GM12878 (cell line): Measurements from ENCODE around the gene MNAT1. TPM values are rescaled to one million over a fixed set of nuclear protein-coding genes. Genes with fewer than 3 reads are reported as not detected.

Experiments used
- ATAC-seq: fragments of 200-7000 bp; cut with Tn5 transposase; 3 replicates; pipeline ENCODE4 v1.9.1; 2020; ENCODE audit warnings: mild to moderate bottlenecking, moderate library complexity
- BruUV-seq: library from RNA; stranded (reverse); fragments of 400-500 nt; replicated peaks from 2 replicates; lab custom pipeline; 2021; lab: Mats Ljungman, UMichigan
- CTCF ChIA-PET: fragments of 300-600 bp; sonication (Branson Sonifier 250); formaldehyde crosslinking; extraction: SDS; loops from one replicate; lab custom pipeline; 2021; ENCODE audit warnings: inconsistent platforms; lab: Yijun Ruan, JAX
- POLR2A ChIA-PET: fragments of 350-600 bp; formaldehyde crosslinking; extraction: SDS; loops from one replicate; lab custom pipeline; 2021; ENCODE audit warnings: inconsistent platforms; lab: Charles Lee
- RAD21 ChIA-PET: fragments of 300-600 bp; sonication (Branson Sonifier 250); formaldehyde crosslinking; loops from one replicate; lab custom pipeline; 2023; ENCODE audit warnings: antibody characterized with exemption; ENCODE audit not compliant: unreplicated experiment; lab: Charles Lee
- SMC1A ChIA-PET: fragments of 300-600 bp; sonication (Branson Sonifier 250); formaldehyde crosslinking; loops from one replicate; lab custom pipeline; 2023; ENCODE audit not compliant: unreplicated experiment, uncharacterized antibody; lab: Charles Lee
- DNase-seq: peaks from one replicate; pipeline ENCODE4 v3.0.0-alpha.2; 2011; ENCODE audit warnings: low read depth, low spot score
- FAIRE-seq: peaks from 3 replicates; lab custom pipeline; 2011; peaks lifted over from hg19 to GRCh38; lab: Jason Lieb, UNC
- H2AFZ ChIP-seq: 2 replicates; pipeline ENCODE4 v1.6.0; 2011; ENCODE audit warnings: low read depth, low read length, control low read depth; ENCODE audit not compliant: control insufficient read depth
- H3K27ac ChIP-seq: 2 replicates; pipeline ENCODE4 v1.5.1; 2011; ENCODE audit warnings: control low read depth; ENCODE audit not compliant: control insufficient read depth, insufficient read depth
- H3K27me3 ChIP-seq, 2 experiments: replicated peaks in 1 of 2; 2 replicates each; pipeline versions ENCODE4 v1.6.0 to v1.6.1; 2011; ENCODE audit warnings: low read length in 1 of 2; ENCODE audit not compliant: control insufficient read depth in 2 of 2, insufficient read depth in 2 of 2
- H3K36me3 ChIP-seq, 2 experiments: 2 replicates each; pipeline ENCODE4 v1.5.1; 2011; ENCODE audit warnings: low read length in 1 of 2; ENCODE audit not compliant: control insufficient read depth in 2 of 2, insufficient read depth in 2 of 2
- H3K4me1 ChIP-seq: 2 replicates; pipeline ENCODE4 v1.6.1; 2011; ENCODE audit warnings: mild to moderate bottlenecking, low read length, moderate library complexity, mixed read lengths; ENCODE audit not compliant: control insufficient read depth, insufficient read depth
- H3K4me2 ChIP-seq: 2 replicates; pipeline ENCODE4 v1.6.0; 2011; ENCODE audit warnings: control low read depth; ENCODE audit not compliant: control insufficient read depth, insufficient read depth
- H3K4me3 ChIP-seq: fragments of 200-600 bp; sonication (generic); 2 replicates; pipeline ENCODE4 v1.5.1; 2016
- H3K79me2 ChIP-seq: 2 replicates; pipeline ENCODE4 v1.6.0; 2011; ENCODE audit warnings: low read length; ENCODE audit not compliant: control insufficient read depth, insufficient read depth
- H3K9ac ChIP-seq: 2 replicates; pipeline ENCODE4 v1.8.0; 2011; ENCODE audit warnings: low read length, control low read depth, mixed read lengths; ENCODE audit not compliant: control insufficient read depth, insufficient read depth
- H3K9me3 ChIP-seq: replicated peaks from 3 replicates; pipeline ENCODE4 v1.5.1; 2011; ENCODE audit warnings: mild to moderate bottlenecking, low read length; ENCODE audit not compliant: control insufficient read depth, insufficient read depth
- H4K20me1 ChIP-seq: 2 replicates; pipeline ENCODE4 v1.6.0; 2011; ENCODE audit not compliant: control insufficient read depth, insufficient read depth
- EZH2 ChIP-seq: IDR thresholded peaks from 2 replicates; pipeline ENCODE4 v1.6.1; 2012; ENCODE audit warnings: low read depth, mild to moderate bottlenecking, control low read depth, inconsistent platforms, low read length, borderline replicate concordance; ENCODE audit not compliant: control insufficient read depth
- ZNF384 ChIP-seq: IDR thresholded peaks from 2 replicates; pipeline ENCODE4 v1.6.1; 2012; ENCODE audit warnings: low read depth, mild to moderate bottlenecking, low read length, improper control_type of control experiment, borderline replicate concordance
- WGBS: methylation state at CpG from one replicate; pipeline ENCODE4 v1.1.6; 2016; ENCODE audit warnings: low lambda C conversion rate; ENCODE audit not compliant: insufficient replicate concordance, insufficient coverage; ENCODE audit errors: missing lambda C conversion rate; 5-methylcytosine and 5-hydroxymethylcytosine counted together
- in situ Hi-C: fragments of 300-500 bp; cut with MboI; formaldehyde crosslinking; loops from 9 replicates; pipeline ENCODE4 v1.14.3; 2018; ENCODE audit warnings: mixed read lengths
- intact Hi-C: fragments of 100-400 bp; cut with micrococcal nuclease; formaldehyde crosslinking; loops from one replicate; pipeline ENCODE4 v1.14.2; 2022; ENCODE audit not compliant: unreplicated experiment
- polyA plus RNA-seq, 11 experiments: library from polyadenylated mRNA; depleted of rRNA in 4 of 11; unstranded in 6 of 11; stranded (reverse) in 5 of 11; fragments of >200 nt; fragmentation: Nextera tagmentation in 4 of 11; fragmentation: Illumina TruSeq in 1 of 11; extraction: Ambion mirVana in 4 of 11; extraction: Trizol in 1 of 11; gene quantifications; 1 replicate in 1 of 11; 2 replicates in 10 of 11; pipeline versions ENCODE4 v1.2.1 to v1.2.3, GENCODE V29; 2011 to 2016; ENCODE audit warnings: inconsistent platforms in 2 of 11, missing spikeins in 2 of 11, low read depth in 1 of 11
- small RNA-seq: library from RNA; depleted of rRNA; stranded (forward); fragments of <200 nt; gene quantifications from one replicate; pipeline ENCODE3, GENCODE V24; 2014
- total RNA-seq, 4 experiments: library from RNA; depleted of rRNA in 3 of 4; stranded (reverse); fragments of >200 nt in 3 of 4; fragmentation: Illumina TruSeq in 1 of 4; extraction: Trizol in 1 of 4; gene quantifications; 2 replicates each; pipeline versions ENCODE4 v1.2.1 to v1.2.3, GENCODE V29; 2013 to 2021

The MNAT1 gene
- total and polyA plus RNA-seq, 10 of the 15 experiments (the other 5 are each of a cell fraction or from before 2014, with no cell fraction given): 26.5 to 67.4 (median 40.8) TPM

DNA sequence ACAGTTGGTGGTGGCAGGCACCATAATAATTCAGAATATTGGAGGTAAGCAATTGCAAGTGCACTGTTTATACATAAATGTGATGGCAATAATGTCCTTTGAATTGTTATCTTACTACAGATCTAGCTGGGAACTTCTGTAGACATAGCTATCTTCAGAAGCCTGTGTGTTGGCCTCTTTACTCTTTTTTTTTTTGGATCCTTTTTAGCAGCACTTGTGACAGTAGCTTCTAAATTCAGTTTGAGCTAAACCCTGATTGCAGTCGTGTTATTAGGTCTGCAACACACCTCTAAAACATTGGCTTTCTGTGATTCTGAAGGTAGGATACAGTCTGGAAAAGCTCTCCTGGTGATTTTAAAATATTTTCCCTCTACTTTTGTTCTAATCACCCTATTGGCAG, 285.0 kb downstream of the MNAT1 start:
- ChIA-PET CTCF (interaction anchor here (0.6 to 1.8 kb wide), 4 partner anchors 363 to 395 kb away, joined by 3 to 5 read pairs (median 4); no protein-coding TSS in a partner anchor), RAD21 (interaction anchor here (0.6 to 2.3 kb wide), 2 partner anchors 11 to 395 kb away, joined by 3 to 8 read pairs; no protein-coding TSS in a partner anchor), SMC1A (interaction anchor here (1.5 kb wide), 1 partner anchor 36 kb away, joined by 3 read pairs; no protein-coding TSS in a partner anchor), POLR2A (no interaction called here)
- Histone ChIP-seq H3K4me2 (no peak overlapping the region), H3K4me1 (no peaks in the 10 kb centered on the region), H3K79me2 (no peaks in the 10 kb centered on the region), H3K9ac (no peak overlapping the region), H4K20me1 (no peaks in the 10 kb centered on the region), H3K27ac (no peak overlapping the region)
- ATAC-seq (no peak), FAIRE-seq (no peak)
- intact Hi-C loops: no loop called here
- WGBS: 85% methylated on average over 1 of the region's 1 CpG
- no TSS peak for BruUV-seq
- in situ Hi-C loops: no loop called here
- no peak for TF ChIP-seq ZNF384
- TF ChIP-seq EZH2: no peak
- TF ChIP-seq, all 136 proteins: peak for 0
- no peaks in the 10 kb centered on the region for H3K9me3 ChIP-seq
- H3K27me3 ChIP-seq: no peaks in the 10 kb centered on the region
- no peak overlapping the region for H2AFZ ChIP-seq
- H3K36me3 ChIP-seq: no peaks in the 10 kb centered on the region
- H3K4me3 ChIP-seq: no peak overlapping the region
- no peak for DNase-seq

Small RNA genes within 50 kb of the gene (small RNA-seq; reads per million reads assigned to genes)
- gene RNU6-398P: not detected

Other genes starting within 250 kb of the MNAT1 start
- not detected in 2 replicates for gene C14orf39, start 248.7 kb upstream of the MNAT1 start, total RNA-seq (2014; rRNA removed)
- gene C14orf39, start 248.7 kb upstream of the MNAT1 start, total RNA-seq (2014; rRNA removed; fragmentation: Illumina TruSeq; extraction: Trizol): not detected in 2 replicates
- not detected in 2 replicates for gene C14orf39, start 248.7 kb upstream of the MNAT1 start, total RNA-seq (2021)
- gene C14orf39, start 248.7 kb upstream of the MNAT1 start, polyA plus RNA-seq (2011; rRNA removed): 0.39 TPM in 1 of 2 replicates, not detected in the other
- gene C14orf39, start 248.7 kb upstream of the MNAT1 start, polyA plus RNA-seq (2014; fragmentation: Illumina TruSeq; extraction: Trizol): not detected in 2 replicates
- under 1 TPM; 0.24 to 0.31 TPM for gene C14orf39, start 248.7 kb upstream of the MNAT1 start, polyA plus RNA-seq (2014; fragmentation: Nextera tagmentation; extraction: Ambion mirVana)
- not detected in 2 replicates for gene C14orf39, start 248.7 kb upstream of the MNAT1 start, polyA plus RNA-seq (2014; rRNA removed)
- gene C14orf39, start 248.7 kb upstream of the MNAT1 start, polyA plus RNA-seq (2016; fragmentation: Nextera tagmentation; extraction: Ambion mirVana): not detected
- gene SIX6, start 225.6 kb upstream of the MNAT1 start, total RNA-seq (2014; rRNA removed): not detected in 2 replicates
- gene SIX6, start 225.6 kb upstream of the MNAT1 start, total RNA-seq (2014; rRNA removed; fragmentation: Illumina TruSeq; extraction: Trizol): not detected in 2 replicates
- gene SIX6, start 225.6 kb upstream of the MNAT1 start, total RNA-seq (2021): not detected in 2 replicates
- gene SIX6, start 225.6 kb upstream of the MNAT1 start, polyA plus RNA-seq (2011; rRNA removed): not detected in 2 replicates
- not detected in 2 replicates for gene SIX6, start 225.6 kb upstream of the MNAT1 start, polyA plus RNA-seq (2014; fragmentation: Illumina TruSeq; extraction: Trizol)
- gene SIX6, start 225.6 kb upstream of the MNAT1 start, polyA plus RNA-seq (2014; fragmentation: Nextera tagmentation; extraction: Ambion mirVana): not detected
- not detected in 2 replicates for gene SIX6, start 225.6 kb upstream of the MNAT1 start, polyA plus RNA-seq (2014; rRNA removed)
- gene SIX6, start 225.6 kb upstream of the MNAT1 start, polyA plus RNA-seq (2016; fragmentation: Nextera tagmentation; extraction: Ambion mirVana): not detected
- 0.06 TPM in 1 of 2 replicates, not detected in the other for gene SIX1, start 85.3 kb upstream of the MNAT1 start, total RNA-seq (2014; rRNA removed)
- not detected in 2 replicates for gene SIX1, start 85.3 kb upstream of the MNAT1 start, total RNA-seq (2014; rRNA removed; fragmentation: Illumina TruSeq; extraction: Trizol)
- gene SIX1, start 85.3 kb upstream of the MNAT1 start, total RNA-seq (2021): not detected in 2 replicates
- 0.03 and 0.04 TPM in 2 replicates for gene SIX1, start 85.3 kb upstream of the MNAT1 start, polyA plus RNA-seq (2011; rRNA removed)
- 0.04 TPM in 1 of 2 replicates, not detected in the other for gene SIX1, start 85.3 kb upstream of the MNAT1 start, polyA plus RNA-seq (2014; fragmentation: Illumina TruSeq; extraction: Trizol)
- gene SIX1, start 85.3 kb upstream of the MNAT1 start, polyA plus RNA-seq (2014; fragmentation: Nextera tagmentation; extraction: Ambion mirVana): under 1 TPM; 0.05 TPM
- not detected in 2 replicates for gene SIX1, start 85.3 kb upstream of the MNAT1 start, polyA plus RNA-seq (2014; rRNA removed)
- not detected for gene SIX1, start 85.3 kb upstream of the MNAT1 start, polyA plus RNA-seq (2016; fragmentation: Nextera tagmentation; extraction: Ambion mirVana)
- gene SIX4, start 10.4 kb upstream of the MNAT1 start, total RNA-seq (2014; rRNA removed): 0.05 and 0.06 TPM in 2 replicates
- 0.04 TPM in 1 of 2 replicates, not detected in the other for gene SIX4, start 10.4 kb upstream of the MNAT1 start, total RNA-seq (2014; rRNA removed; fragmentation: Illumina TruSeq; extraction: Trizol)
- gene SIX4, start 10.4 kb upstream of the MNAT1 start, total RNA-seq (2021): 0.26 TPM in 1 of 2 replicates, not detected in the other
- 0.06 and 0.07 TPM in 2 replicates for gene SIX4, start 10.4 kb upstream of the MNAT1 start, polyA plus RNA-seq (2011; rRNA removed)
- gene SIX4, start 10.4 kb upstream of the MNAT1 start, polyA plus RNA-seq (2014; fragmentation: Illumina TruSeq; extraction: Trizol): 0.04 TPM in 1 of 2 replicates, not detected in the other
- gene SIX4, start 10.4 kb upstream of the MNAT1 start, polyA plus RNA-seq (2014; fragmentation: Nextera tagmentation; extraction: Ambion mirVana): not detected
- not detected in 2 replicates for gene SIX4, start 10.4 kb upstream of the MNAT1 start, polyA plus RNA-seq (2014; rRNA removed)
- not detected for gene SIX4, start 10.4 kb upstream of the MNAT1 start, polyA plus RNA-seq (2016; fragmentation: Nextera tagmentation; extraction: Ambion mirVana)
- 6.9 and 7.0 TPM in 2 replicates for gene TRMT5, start 246.3 kb downstream of the MNAT1 start, total RNA-seq (2014; rRNA removed)
- 8.9 and 9.9 TPM in 2 replicates for gene TRMT5, start 246.3 kb downstream of the MNAT1 start, total RNA-seq (2014; rRNA removed; fragmentation: Illumina TruSeq; extraction: Trizol)
- 12.7 and 13.6 TPM in 2 replicates for gene TRMT5, start 246.3 kb downstream of the MNAT1 start, total RNA-seq (2021)
- 7.7 and 9.8 TPM in 2 replicates for gene TRMT5, start 246.3 kb downstream of the MNAT1 start, polyA plus RNA-seq (2011; rRNA removed)
- 11.9 and 13.9 TPM in 2 replicates for gene TRMT5, start 246.3 kb downstream of the MNAT1 start, polyA plus RNA-seq (2014; fragmentation: Illumina TruSeq; extraction: Trizol)
- gene TRMT5, start 246.3 kb downstream of the MNAT1 start, polyA plus RNA-seq (2014; fragmentation: Nextera tagmentation; extraction: Ambion mirVana): 10 to 100 TPM in 1 of 2 experiments, 1 to 10 TPM in 1; 6.6 to 13.1 TPM
- 7.7 TPM in 2 replicates for gene TRMT5, start 246.3 kb downstream of the MNAT1 start, polyA plus RNA-seq (2014; rRNA removed)
- 10 to 100 TPM in 1 of 2 experiments, 1 to 10 TPM in 1; 9.8 to 10.3 TPM for gene TRMT5, start 246.3 kb downstream of the MNAT1 start, polyA plus RNA-seq (2016; fragmentation: Nextera tagmentation; extraction: Ambion mirVana)
- gene SLC38A6, start 246.5 kb downstream of the MNAT1 start, total RNA-seq (2014; rRNA removed): 4.3 and 5.1 TPM in 2 replicates
- gene SLC38A6, start 246.5 kb downstream of the MNAT1 start, total RNA-seq (2014; rRNA removed; fragmentation: Illumina TruSeq; extraction: Trizol): 5.0 and 5.5 TPM in 2 replicates
- 3.6 and 4.5 TPM in 2 replicates for gene SLC38A6, start 246.5 kb downstream of the MNAT1 start, total RNA-seq (2021)
- 7.0 and 12.4 TPM in 2 replicates for gene SLC38A6, start 246.5 kb downstream of the MNAT1 start, polyA plus RNA-seq (2011; rRNA removed)
- 2.6 and 4.5 TPM in 2 replicates for gene SLC38A6, start 246.5 kb downstream of the MNAT1 start, polyA plus RNA-seq (2014; fragmentation: Illumina TruSeq; extraction: Trizol)
- 1 to 10 TPM; 2.9 TPM for gene SLC38A6, start 246.5 kb downstream of the MNAT1 start, polyA plus RNA-seq (2014; fragmentation: Nextera tagmentation; extraction: Ambion mirVana)
- 2.0 and 4.2 TPM in 2 replicates for gene SLC38A6, start 246.5 kb downstream of the MNAT1 start, polyA plus RNA-seq (2014; rRNA removed)
- gene SLC38A6, start 246.5 kb downstream of the MNAT1 start, polyA plus RNA-seq (2016; fragmentation: Nextera tagmentation; extraction: Ambion mirVana): 1 to 10 TPM; 3.7 to 4.9 TPM